ENCODE data around the gene LSM7.

LSM7 gene

GRCh38 chr19:2274931-2275535 lies 53.4 kb downstream of the LSM7 start:
- no peak for DNase-seq

GRCh38 chr19:2274185-2274711 lies 54.1 kb downstream of the LSM7 start:
- no peak for DNase-seq

- DNase-seq: no peak
Observed at GRCh38 chr19:2273356-2274184, 54.8 kb downstream of the LSM7 start.
